GM21786 (cell line): ENCODE measurements around the gene TTI1.
"Not testable (repeated sequence)": the region's sequence is repeated elsewhere in the genome, so short reads cannot be mapped to it uniquely, and the experiment has no call there.

ENCODE experiments used
- ATAC-seq: cut with Tn5 transposase; IDR thresholded peaks from one replicate; pipeline ENCODE4 v1.9.1; 2021; ENCODE audit not compliant: unreplicated experiment

Gene TTI1

GRCh38 chr20:38012332-38012731, 20.9 kb downstream of the TTI1 start:
- ATAC-seq, result no peak

- no peak for ATAC-seq
Measured at GRCh38 chr20:38011696-38012095, 21.6 kb downstream of the TTI1 start.

- not testable (repeated sequence) for ATAC-seq
Measured at GRCh38 chr20:38009416-38009815, 23.8 kb downstream of the TTI1 start.

GRCh38 chr20:38008233-38008944, 24.9 kb downstream of the TTI1 start:
- no peak for ATAC-seq

GRCh38 chr20:38007526-38007925, 25.7 kb downstream of the TTI1 start:
- no peak for ATAC-seq

GRCh38 chr20:38005903-38006302, 27.4 kb downstream of the TTI1 start:
- ATAC-seq, result no peak

GRCh38 chr20:38004416-38004815, 28.8 kb downstream of the TTI1 start:
- ATAC-seq, result no peak

GRCh38 chr20:38002422-38002821, 30.8 kb downstream of the TTI1 start:
- no peak for ATAC-seq

- no peak for ATAC-seq
Measured at GRCh38 chr20:38001981-38002380, 31.3 kb downstream of the TTI1 start.

- no peak for ATAC-seq
Measured at GRCh38 chr20:38001173-38001875, 31.9 kb downstream of the TTI1 start.

- ATAC-seq, result no peak
Measured at GRCh38 chr20:38000293-38000692, 33.0 kb downstream of the TTI1 start.

GRCh38 chr20:37999526-38000263, 33.6 kb downstream of the TTI1 start:
- ATAC-seq, result no peak

GRCh38 chr20:37997516-37997915, 35.7 kb downstream of the TTI1 start:
- ATAC-seq, result no peak

- no peak for ATAC-seq
Measured at GRCh38 chr20:37995856-37996605, 37.2 kb downstream of the TTI1 start.

GRCh38 chr20:37994512-37994911, 38.7 kb downstream of the TTI1 start:
- ATAC-seq, result no peak

- no peak for ATAC-seq
Measured at GRCh38 chr20:37992802-37993409, 40.4 kb downstream of the TTI1 start.

GRCh38 chr20:37991908-37992307, 41.3 kb downstream of the TTI1 start:
- ATAC-seq, result no peak

- no peak for ATAC-seq
Measured at GRCh38 chr20:37991157-37991866, 41.9 kb downstream of the TTI1 start.

- peak; percentile 92 for ATAC-seq
Measured at GRCh38 chr20:37990571-37991151, 42.6 kb downstream of the TTI1 start.
